GM10266 (cell line): ENCODE data around the gene CRADD.

Source experiments
- DNase-seq: peaks from one replicate; pipeline ENCODE4 v3.0.0; 2012; ENCODE audit errors: extremely low spot score
- TF ChIP-seq, protein P1 (sequence below): IDR thresholded peaks from 2 replicates; pipeline ENCODE4 v1.5.1; 2012; ENCODE audit warnings: mild to moderate bottlenecking, low read depth; ENCODE audit not compliant: control insufficient read depth, insufficient read depth; ENCODE audit errors: missing control alignments

CRADD gene

DNA sequence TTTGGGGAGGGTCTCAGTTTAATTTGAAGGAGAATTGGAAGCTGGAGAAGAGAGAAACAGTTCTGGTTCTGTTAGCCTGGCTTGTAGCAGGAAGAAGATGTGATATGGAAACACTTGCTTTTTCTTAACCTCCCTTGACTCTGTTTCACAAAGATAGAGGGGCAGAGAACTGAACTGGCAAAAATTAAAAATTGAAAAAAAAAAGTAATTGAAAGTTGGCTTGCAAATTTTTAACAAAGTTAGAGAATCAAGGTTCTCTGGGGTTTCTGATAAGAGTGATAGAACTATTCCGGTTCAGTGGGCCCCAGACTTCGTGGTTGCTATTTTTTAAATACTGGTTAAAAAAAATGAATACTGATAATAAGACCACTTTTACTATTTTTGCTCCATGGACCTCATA, 2.8 kb downstream of the CRADD start:
- no peak for DNase-seq
- TF ChIP-seq, protein P1, sequence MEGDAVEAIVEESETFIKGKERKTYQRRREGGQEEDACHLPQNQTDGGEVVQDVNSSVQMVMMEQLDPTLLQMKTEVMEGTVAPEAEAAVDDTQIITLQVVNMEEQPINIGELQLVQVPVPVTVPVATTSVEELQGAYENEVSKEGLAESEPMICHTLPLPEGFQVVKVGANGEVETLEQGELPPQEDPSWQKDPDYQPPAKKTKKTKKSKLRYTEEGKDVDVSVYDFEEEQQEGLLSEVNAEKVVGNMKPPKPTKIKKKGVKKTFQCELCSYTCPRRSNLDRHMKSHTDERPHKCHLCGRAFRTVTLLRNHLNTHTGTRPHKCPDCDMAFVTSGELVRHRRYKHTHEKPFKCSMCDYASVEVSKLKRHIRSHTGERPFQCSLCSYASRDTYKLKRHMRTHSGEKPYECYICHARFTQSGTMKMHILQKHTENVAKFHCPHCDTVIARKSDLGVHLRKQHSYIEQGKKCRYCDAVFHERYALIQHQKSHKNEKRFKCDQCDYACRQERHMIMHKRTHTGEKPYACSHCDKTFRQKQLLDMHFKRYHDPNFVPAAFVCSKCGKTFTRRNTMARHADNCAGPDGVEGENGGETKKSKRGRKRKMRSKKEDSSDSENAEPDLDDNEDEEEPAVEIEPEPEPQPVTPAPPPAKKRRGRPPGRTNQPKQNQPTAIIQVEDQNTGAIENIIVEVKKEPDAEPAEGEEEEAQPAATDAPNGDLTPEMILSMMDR: no peak

DNA sequence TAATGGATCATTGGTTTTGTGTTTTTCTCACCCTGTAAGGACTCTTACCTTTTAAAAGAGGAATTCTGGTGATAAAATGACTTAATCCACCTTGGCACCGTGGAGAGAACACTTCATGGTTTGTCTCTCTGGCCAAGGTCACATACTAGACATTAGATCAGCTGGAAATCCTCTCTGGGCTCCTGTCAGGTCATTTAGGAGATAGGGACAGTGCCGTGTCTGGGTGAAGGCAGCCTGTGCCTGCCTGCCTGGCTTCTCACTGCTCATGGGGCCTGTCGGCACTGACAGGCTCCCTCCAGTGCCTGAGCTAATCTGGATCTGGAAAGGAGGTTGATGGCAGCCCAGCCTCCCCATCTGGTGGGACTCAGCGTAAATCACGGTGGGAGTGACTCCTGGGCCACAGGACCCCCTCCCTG, 5.7 kb downstream of the CRADD start:
- TF ChIP-seq, protein P1: no peak
- DNase-seq: no peak

DNA sequence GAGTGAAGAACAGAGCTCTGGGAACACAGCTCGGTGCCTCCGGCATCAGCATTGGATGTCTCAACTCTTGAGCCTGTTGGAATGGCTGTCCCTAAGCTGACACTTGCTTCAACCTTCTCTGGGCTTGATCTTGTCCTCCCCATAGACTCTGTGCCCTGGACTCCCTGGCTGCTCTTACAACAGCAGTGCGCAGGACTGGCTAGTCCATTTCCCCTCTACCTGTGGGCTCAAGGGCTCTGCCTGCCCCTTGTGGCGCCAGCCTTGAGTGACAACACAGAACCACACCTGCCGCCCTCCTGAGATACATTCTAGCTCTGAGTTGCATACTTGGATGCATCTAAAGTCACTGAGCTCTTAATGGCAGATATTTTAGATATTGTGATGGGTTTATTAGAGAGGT, 6.2 kb downstream of the CRADD start:
- TF ChIP-seq, protein P1: no peak

DNA sequence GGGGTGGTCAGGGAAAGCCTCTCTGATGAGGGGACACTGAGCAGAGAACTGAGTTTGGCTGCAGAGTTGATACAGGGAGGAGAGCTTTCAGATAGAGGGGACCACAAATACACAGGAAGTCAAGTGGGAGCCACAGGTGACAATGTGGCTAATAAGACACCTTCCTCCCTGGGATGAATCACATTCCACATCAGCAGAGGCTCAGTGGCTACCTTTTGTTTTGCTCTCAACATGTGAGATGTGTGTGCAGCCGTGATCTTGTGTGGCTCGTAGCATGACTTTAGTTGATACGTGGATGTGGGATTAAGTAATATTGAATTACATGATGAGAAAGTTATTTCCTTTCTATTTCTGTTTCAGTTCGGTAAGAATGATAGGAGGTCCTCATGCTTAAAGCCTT, 7.5 kb downstream of the CRADD start:
- TF ChIP-seq, protein P1: no peak
- no peak for DNase-seq

More for the DNA sequence above, 6.2 kb downstream of the CRADD start:
- no peak for DNase-seq

DNA sequence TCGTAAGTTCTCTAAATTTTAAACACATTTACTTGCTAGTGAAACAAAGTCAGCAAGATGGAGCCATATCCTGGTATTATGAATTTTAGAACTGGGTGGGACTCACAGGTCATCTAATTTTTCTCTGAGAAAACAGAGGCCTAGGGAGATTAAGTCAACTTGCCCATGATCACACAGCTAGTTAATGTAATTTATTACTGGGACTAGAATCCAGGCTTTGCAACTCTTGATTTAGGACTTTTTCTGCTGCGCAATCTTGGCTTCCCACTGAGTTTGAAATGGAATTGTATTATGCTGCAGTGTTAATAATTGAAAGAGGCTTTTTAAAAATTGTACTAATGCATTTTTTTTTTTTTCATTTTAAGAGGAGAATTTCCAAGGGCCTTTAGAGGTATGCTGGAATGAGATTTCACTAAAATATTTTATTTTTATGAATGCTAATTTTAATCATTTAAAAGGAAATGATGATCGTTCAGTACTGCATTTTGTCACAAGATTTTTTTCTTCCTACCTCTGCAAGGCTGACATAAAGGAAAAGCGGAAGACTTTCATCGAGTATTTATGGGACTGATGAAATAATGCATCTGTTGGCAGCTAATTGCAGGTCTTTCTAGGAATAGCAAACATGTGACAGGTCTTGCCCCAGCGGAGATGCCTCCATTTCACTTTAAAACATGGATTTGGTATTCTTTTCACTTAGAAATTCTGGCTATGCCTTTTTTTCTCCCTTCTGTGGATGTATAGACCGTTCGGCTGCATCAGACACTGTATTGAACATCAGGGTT, 9.6 kb downstream of the CRADD start:
- TF ChIP-seq, protein P1: no peak
- no peak for DNase-seq

DNA sequence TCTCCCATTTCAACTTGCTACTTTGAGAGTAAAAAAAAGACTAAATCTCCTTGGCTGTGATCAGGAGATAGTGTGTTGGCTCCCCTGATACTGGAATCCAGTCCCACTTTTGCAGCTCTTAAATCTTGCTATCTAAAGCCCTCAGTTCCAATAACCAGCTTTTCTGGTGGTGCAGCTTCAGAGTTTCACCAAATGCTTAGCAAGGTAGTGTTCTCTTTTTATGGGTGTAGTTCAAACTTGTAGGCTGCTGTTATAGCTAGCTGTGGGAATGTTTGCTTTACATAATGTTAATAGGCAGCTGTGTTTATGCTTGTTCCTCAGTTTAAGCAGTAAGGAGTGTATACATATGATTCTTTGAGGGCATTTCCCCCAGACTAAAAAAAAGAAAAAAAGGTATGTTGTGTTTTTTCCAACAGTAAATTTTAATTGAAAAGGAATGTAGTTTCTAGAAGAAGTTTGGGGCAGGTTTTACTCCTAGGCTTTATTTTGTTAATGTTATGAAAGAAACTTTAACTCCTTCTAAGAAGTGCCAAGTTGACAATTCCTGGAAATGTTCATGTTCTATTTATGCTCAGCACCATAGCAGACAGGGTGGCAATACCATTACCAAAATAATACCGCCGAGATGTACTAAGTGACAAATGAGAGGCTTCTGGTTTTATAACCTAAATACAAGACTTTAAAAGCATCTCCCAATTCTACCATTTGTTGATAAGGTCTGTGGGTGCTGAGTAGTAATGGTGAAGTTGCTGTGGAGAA, 12.1 kb downstream of the CRADD start:
- TF ChIP-seq, protein P1: no peak
- DNase-seq: no peak

DNA sequence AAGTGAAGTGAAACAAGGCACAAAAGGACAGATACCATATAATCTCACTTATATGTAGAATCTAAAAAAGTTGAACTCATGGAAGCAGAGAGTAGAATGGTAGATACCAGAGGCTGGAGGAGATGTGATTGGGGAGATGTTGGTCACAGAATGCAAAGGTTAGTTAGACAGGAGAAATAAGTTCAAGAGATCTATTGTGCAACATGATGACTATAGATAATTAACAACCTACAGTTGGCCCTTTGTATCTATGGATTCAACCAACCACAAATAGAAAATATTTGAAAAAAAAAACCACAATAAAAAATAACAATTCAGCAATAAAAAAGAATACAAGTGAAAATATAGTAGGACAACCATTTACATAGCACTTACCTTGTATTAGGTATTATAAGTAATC, 19.3 kb downstream of the CRADD start:
- DNase-seq: no peak
- TF ChIP-seq, protein P1: no peak
